Thyroid gland (tissue), 4 donors: Measurements from ENCODE around the gene SPRY4. TPM values are rescaled to one million over a fixed set of nuclear protein-coding genes. Genes with fewer than 3 reads are reported as not detected.
"Not testable (repeated sequence)": the region's sequence is repeated elsewhere in the genome, so short reads cannot be mapped to it uniquely, and the experiment has no call there.

Experiments
- DNase-seq, 2 donors: peaks; one replicate each; pipeline ENCODE4 v3.0.0-alpha.2; 2019
- H3K27ac ChIP-seq, 3 donors: fragments of 200-600 bp; sonication (generic); 1 replicate in 2 of 3; 2 replicates in 1 of 3; pipeline ENCODE4 v1.5.1; 2016 to 2019; ENCODE audit warnings: mild to moderate bottlenecking in 1 of 3, moderate library complexity in 1 of 3
- H3K27me3 ChIP-seq: fragments of 200-600 bp; sonication (generic); one replicate; pipeline ENCODE4 v1.5.1; 2019
- H3K36me3 ChIP-seq, 2 donors: fragments of 200-600 bp; sonication (generic); one replicate each; pipeline ENCODE4 v1.5.1; 2016 to 2019
- H3K4me1 ChIP-seq, 2 donors: fragments of 200-600 bp; sonication (generic); one replicate each; pipeline ENCODE4 v1.5.1; 2017 to 2019
- H3K4me3 ChIP-seq, 3 donors: fragments of 200-600 bp; sonication (generic); replicated peaks in 1 of 3; 1 replicate in 2 of 3; 2 replicates in 1 of 3; pipeline ENCODE4 v1.5.1; 2016; ENCODE audit warnings: mild to moderate bottlenecking in 1 of 3
- H3K9me3 ChIP-seq: fragments of 200-600 bp; sonication (generic); one replicate; pipeline ENCODE4 v1.5.1; 2017
- CTCF ChIP-seq, 6 experiments: fragments of 200-600 bp in 3 of 6; fragments of 450-650 bp in 3 of 6; sonication (generic) in 3 of 6; IDR thresholded peaks; one replicate each; pipeline ENCODE4 v1.5.1; 2016 to 2019; ENCODE audit warnings: antibody characterized with exemption in 6 of 6, mild to moderate bottlenecking in 2 of 6, inconsistent platforms in 1 of 6, moderate library complexity in 1 of 6
- POLR2A ChIP-seq, 2 donors: fragments of 450-650 bp; IDR thresholded peaks; one replicate each; pipeline ENCODE4 v1.6.1; 2017; ENCODE audit warnings: antibody characterized with exemption in 2 of 2, mild to moderate bottlenecking in 2 of 2, moderate library complexity in 1 of 2
- WGBS, 2 donors: methylation state at CpG; one replicate each; pipeline ENCODE4 v1.1.5; 2017; 5-methylcytosine and 5-hydroxymethylcytosine counted together
- intact Hi-C: fragments of 100-400 bp; cut with DNase I; formaldehyde crosslinking; loops from one replicate; pipeline ENCODE4 v1.15.1; 2023
- total RNA-seq, 4 donors: library from RNA; depleted of rRNA; stranded (reverse); fragments of >200 nt; gene quantifications; one replicate each; pipeline ENCODE4 v1.2.3, GENCODE V29; 2016

SPRY4 gene
- total RNA-seq, 4 donors from 2014 or later: 11.7 to 32.8 (median 18.6) TPM

DNA sequence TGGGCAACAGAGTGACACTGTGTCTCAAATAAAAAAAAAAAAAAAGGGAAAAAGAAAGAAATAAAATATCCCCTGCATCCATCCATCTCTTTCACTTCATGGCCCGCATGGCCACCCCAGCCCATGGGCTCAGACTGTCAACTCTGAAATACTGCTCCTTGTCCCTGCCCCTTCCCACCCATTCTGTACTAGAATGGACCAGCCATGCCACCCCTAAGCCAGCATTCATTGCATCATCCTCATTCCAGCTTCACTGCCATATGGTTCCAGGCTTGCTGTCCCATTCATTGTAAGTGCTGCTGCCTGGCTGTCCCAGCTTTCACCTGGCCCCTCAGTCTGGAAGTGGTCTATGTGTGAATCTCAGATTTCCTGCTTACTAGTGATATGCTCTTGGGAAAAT is 46.2 kb downstream of the SPRY4 start:
- H3K4me3 ChIP-seq: no peak overlapping the region
- 96 to 100% methylated on average over 1 of the region's 1 CpG for WGBS, 2 donors

DNA sequence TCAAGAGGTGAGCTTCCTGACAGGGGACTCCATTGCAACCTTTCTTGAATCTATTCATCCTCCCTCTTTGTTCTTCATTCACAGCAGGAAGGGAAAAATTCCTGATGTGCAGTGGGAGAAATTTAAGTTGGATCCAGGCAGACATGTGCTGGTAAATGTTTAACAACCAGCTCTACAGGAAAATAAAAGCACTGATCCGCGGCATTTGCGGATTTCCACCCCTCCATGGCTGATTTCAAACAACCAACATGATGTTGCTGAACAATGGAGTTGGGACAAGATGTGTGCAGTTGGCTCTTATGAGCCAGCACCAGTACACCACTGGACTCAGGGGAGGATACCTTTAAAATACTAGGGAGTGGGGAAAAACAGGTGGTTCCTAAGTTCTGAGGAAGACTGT is 47.0 kb downstream of the SPRY4 start:
- intact Hi-C loops: no loop called here
- Histone ChIP-seq H3K4me1 (peaks cover 0 to 11% of the 10 kb centered on the region in 2 donors), H3K9me3 (no peaks in the 10 kb centered on the region), H3K36me3 (no peaks in the 10 kb centered on the region), H3K27ac (no peak overlapping the region), H3K27me3 (no peaks in the 10 kb centered on the region), H3K4me3 (no peak overlapping the region)
- WGBS, 2 donors: 83 to 91% methylated on average over 3 of the region's 3 CpGs
- no peak for DNase-seq
- TF ChIP-seq CTCF (IDR thresholded peaks at IDR 0.05): no peak
- no peak for TF ChIP-seq POLR2A (IDR thresholded peaks at IDR 0.05)

More for the DNA sequence above, 46.2 kb downstream of the SPRY4 start:
- Histone ChIP-seq H3K4me1 (peaks cover 0 to 11% of the 10 kb centered on the region in 2 donors), H3K27ac (no peak overlapping the region), H3K36me3 (no peaks in the 10 kb centered on the region), H3K27me3 (no peaks in the 10 kb centered on the region), H3K9me3 (no peaks in the 10 kb centered on the region)
- no peak for DNase-seq
- intact Hi-C loops: no loop called here
- TF ChIP-seq CTCF (IDR thresholded peaks at IDR 0.05): no peak
- TF ChIP-seq POLR2A (IDR thresholded peaks at IDR 0.05): no peak

- 79 to 81% methylated on average over 6 of the region's 6 CpGs for WGBS, 2 donors
- H3K27me3 ChIP-seq: no peaks in the 10 kb centered on the region
- no peak for TF ChIP-seq POLR2A (IDR thresholded peaks at IDR 0.05)
- TF ChIP-seq CTCF (IDR thresholded peaks at IDR 0.05): no peak
Observed at GRCh38 chr5:142276517-142276916, 48.3 kb downstream of the SPRY4 start.

GRCh38 chr5:142275496-142275895 is 49.3 kb downstream of the SPRY4 start:
- H3K27me3 ChIP-seq: no peaks in the 10 kb centered on the region
- 81 to 92% methylated on average over 3 of the region's 3 CpGs for WGBS, 2 donors
- no peaks in the 10 kb centered on the region for H3K9me3 ChIP-seq
- intact Hi-C loops: no loop called here
- H3K4me3 ChIP-seq: no peak overlapping the region
- no peak for DNase-seq
- no peak overlapping the region for H3K27ac ChIP-seq
- TF ChIP-seq CTCF (IDR thresholded peaks at IDR 0.05) (no peak), POLR2A (IDR thresholded peaks at IDR 0.05) (no peak)
- H3K4me1 ChIP-seq: peaks cover 0 to 6% of the 10 kb centered on the region in 2 donors
- no peaks in the 10 kb centered on the region for H3K36me3 ChIP-seq

More at GRCh38 chr5:142276517-142276916, 48.3 kb downstream of the SPRY4 start:
- intact Hi-C loops: no loop called here
- H3K36me3 ChIP-seq: no peaks in the 10 kb centered on the region
- H3K27ac ChIP-seq: no peak overlapping the region
- no peaks in the 10 kb centered on the region for H3K9me3 ChIP-seq
- no peak for DNase-seq
- H3K4me3 ChIP-seq: no peak overlapping the region
- H3K4me1 ChIP-seq: peaks cover 0 to 11% of the 10 kb centered on the region in 2 donors

DNA sequence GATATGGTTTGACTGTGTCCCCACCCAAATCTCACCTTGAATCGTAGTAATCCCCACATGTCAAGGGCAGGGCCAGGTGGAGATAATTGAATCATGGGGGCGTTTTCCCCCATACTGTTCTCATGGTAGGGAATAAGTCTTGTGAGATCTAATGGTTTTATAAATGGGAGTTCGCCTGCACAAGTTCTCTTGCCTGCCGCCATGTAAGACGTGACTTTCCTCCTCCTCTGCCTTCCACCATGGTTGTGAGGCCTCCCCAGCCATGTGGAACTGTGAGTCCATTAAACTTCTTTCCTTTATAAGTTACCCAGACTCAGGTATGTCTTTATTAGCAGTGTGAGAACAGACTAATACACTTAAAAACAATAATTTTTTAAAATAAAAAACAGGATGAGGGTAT is 52.2 kb downstream of the SPRY4 start:
- whole genome bisulfite sequencing, 2 donors: 78 to 91% methylated on average over 5 of the region's 5 CpGs
- H3K36me3 ChIP-seq, H3K4me1 ChIP-seq, DNase-seq, H3K4me3 ChIP-seq, H3K9me3 ChIP-seq, intact Hi-C loops, H3K27me3 ChIP-seq, H3K27ac ChIP-seq: not testable (repeated sequence)

DNA sequence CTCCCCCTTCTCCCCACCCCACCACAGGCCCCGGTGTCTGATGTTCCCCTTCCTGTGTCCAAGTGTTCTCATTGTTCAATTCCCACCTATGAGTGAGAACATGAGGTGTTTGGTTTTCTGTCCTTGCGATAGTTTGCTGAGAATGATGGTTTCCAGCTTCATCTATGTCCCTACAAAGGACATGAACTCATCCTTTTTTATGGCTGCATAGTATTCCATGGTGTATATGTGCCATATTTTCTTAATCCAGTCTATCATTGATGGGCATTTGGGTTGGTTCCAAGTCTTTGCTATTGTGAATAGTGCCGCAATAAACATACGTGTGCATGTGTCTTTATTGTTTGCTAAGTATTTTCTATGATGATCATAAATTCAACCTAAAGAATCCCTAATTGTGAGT is 60.7 kb downstream of the SPRY4 start:
- intact Hi-C loops, H3K4me3 ChIP-seq, H3K27me3 ChIP-seq, H3K4me1 ChIP-seq, H3K27ac ChIP-seq, H3K36me3 ChIP-seq, DNase-seq, H3K9me3 ChIP-seq: not testable (repeated sequence)
- 91 to 97% methylated on average over 4 of the region's 4 CpGs for WGBS, 2 donors
